GM18507 (cell line): ENCODE data around the gene ZNF273.
"Not testable (repeated sequence)": the region's sequence is repeated elsewhere in the genome, so short reads cannot be mapped to it uniquely, and the experiment has no call there.

ENCODE experiments used
- DNase-seq: peaks from one replicate; pipeline ENCODE4 v3.0.0; 2011; ENCODE audit warnings: low read depth; ENCODE audit not compliant: insufficient read length; ENCODE audit errors: extremely low spot score
- FAIRE-seq: peaks from 2 replicates; lab custom pipeline; 2011; peaks lifted over from hg19 to GRCh38; lab: Jason Lieb, UNC

ZNF273 gene

GRCh38 chr7:64928252-64929187 is 25.4 kb downstream of the ZNF273 start:
- FAIRE-seq, DNase-seq: not testable (repeated sequence)

- DNase-seq = no peak
- FAIRE-seq = no peak
These were observed 31.4 kb downstream of the ZNF273 start for GRCh38 chr7:64934478-64934877.

DNA sequence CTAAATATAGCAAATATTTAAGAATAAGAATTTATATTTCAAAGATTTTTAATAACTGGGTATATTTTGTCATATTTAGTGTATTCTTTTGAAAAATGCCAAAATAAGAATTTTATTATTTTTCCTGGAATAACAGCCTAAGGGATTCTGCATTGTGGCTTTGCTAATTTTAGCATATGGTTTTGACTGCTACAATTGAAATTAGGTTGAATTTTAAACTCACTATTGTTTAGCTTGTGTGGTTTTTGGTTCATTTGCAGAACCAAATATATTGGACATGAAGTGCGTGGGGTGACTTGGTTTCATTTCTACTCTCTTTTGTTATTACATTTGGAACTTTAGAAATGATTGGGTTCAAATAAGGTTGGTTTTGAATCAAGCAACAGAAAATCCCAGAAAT is 35.5 kb downstream of the ZNF273 start:
- FAIRE-seq (no peak), DNase-seq (no peak)

DNA sequence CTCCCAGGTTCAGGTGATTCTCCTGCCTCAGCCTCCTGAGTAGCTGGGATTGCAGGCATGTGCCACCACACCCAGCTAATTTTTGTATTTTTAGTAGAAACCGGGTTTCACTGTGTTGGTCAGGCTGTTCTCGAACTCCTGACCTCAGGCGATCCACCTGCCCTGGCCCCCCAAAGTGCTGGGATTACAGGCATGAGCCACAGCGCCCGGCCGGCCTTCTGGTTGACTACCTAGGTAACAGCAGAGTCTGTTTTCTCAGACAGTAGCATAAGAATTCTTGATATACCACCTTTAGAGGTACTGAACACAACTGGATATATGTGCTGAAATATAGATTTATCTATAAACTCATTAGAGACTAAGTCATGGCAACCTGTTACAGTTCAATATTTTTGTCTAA is 36.9 kb downstream of the ZNF273 start:
- not testable (repeated sequence) for FAIRE-seq, DNase-seq

DNA sequence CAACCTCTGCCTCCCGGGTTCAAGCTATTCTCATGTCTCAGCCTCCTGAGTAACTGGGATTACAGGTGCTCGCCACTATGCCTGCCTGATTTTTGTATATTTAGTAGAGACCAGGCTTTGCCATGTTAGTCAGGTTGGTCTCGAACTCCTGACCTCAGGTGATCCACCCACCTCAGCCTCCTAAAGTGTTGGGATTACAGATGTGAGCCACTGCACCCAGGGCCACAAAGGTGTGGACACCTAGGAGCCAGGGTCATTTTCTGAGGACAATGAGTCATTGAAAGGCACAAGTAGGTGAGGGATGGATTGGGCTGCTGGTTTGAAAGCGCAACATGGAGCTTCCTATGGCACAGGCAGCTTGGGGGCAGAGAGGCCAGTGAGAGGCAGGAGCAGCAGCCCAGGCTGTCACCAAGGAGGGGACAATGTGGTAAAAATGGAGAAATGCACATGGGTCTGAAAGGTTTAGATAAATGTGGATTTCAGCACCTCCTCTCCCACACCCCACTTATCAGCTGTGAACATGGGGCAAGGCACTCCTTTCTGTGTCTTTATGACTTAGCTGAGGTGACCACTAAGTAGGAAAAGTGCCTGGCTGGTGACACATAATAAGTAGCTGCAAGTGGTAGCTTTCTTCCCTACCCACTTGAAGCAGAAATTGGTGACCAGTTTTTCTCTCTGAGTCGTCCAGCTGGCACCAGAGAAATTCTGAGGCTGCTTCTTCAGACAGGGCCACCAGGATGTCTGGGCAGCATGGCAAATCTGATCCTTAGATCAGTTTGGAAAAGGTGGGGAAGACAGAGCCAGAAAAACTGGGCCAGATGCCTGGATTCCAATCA is 41.8 kb downstream of the ZNF273 start:
- not testable (repeated sequence) for FAIRE-seq, DNase-seq

GRCh38 chr7:64945503-64946175 is 42.6 kb downstream of the ZNF273 start:
- no peak for FAIRE-seq

GRCh38 chr7:64946772-64947171 is 43.7 kb downstream of the ZNF273 start:
- no peak for FAIRE-seq
- no peak for DNase-seq

More at GRCh38 chr7:64945503-64946175, 42.6 kb downstream of the ZNF273 start:
- no peak for DNase-seq

DNA sequence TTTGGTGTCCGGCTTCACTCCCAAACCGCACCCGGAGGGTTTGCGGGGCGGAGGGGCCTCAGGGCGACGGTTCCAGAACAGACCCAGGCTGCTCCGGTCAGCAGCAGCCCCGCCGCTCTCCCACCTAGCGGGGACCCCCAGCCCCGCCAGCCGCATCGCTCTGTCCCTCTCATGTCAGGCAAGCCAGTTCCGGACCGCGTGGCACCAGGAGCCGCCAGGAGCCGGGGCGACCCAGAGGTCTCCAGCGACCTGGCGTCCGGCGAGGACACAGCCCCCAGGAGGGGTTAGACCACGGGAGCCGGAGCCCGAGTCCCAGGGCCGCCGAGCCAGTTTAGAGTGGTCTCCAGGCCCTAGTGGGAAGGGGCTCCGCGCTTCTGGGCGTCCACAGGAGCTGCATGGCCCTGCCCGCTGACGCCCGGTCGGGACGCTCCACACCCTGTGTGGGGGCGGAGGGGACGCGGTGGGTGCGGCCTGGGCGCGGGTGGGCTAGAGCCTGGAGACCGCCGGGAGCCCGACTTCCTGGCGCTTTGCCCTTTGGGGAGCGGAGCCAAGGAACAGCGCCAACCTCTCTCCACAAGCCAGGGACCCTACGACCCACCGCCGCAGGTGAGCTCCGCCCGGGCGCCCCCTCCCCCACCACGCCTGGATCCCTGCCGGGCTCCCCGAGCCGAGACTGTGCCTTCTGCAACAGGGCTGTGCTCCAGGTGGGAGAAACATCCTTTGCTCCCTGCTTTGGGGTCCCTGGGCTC is 44.4 kb downstream of the ZNF273 start:
- DNase-seq = no peak
- no peak for FAIRE-seq

DNA sequence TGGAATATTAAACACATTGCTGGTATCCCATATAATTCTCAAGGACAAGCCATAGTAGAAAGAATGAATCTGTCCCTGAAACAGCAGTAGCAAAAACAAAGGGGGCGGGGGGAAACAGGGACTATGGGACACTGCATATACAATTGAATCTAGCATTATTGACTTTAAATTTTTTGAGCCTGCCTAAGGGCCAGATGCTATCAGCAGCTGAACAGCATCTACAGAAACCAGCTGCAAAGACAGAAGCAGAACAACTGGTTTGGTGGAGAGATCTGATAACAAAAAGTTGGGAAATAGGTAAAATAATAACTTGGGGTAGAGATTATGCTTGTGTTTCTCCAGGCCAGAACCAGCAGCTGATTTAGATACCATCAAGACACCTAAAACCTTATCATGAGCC is 45.7 kb downstream of the ZNF273 start:
- not testable (repeated sequence) for FAIRE-seq, DNase-seq

DNA sequence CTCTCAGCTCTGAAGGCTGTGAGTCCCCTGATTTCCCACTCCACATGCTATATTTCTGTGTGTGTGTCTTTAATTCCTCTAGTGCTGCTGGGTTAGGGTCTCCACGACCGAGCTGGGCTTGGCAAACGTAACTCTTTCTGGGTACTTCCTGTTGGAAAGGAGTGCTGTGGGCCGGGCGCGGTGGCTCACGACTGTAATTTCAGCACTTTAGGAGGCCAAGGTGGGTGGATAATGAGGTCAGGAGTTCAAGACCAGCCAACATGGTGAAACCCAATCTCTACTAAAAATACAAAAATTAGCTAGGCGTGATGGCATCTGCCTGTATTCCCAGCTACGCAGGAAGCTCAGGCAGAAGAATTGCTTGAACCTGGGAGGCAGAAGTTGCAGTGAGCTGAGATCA is 47.6 kb downstream of the ZNF273 start:
- not testable (repeated sequence) for FAIRE-seq, DNase-seq

DNA sequence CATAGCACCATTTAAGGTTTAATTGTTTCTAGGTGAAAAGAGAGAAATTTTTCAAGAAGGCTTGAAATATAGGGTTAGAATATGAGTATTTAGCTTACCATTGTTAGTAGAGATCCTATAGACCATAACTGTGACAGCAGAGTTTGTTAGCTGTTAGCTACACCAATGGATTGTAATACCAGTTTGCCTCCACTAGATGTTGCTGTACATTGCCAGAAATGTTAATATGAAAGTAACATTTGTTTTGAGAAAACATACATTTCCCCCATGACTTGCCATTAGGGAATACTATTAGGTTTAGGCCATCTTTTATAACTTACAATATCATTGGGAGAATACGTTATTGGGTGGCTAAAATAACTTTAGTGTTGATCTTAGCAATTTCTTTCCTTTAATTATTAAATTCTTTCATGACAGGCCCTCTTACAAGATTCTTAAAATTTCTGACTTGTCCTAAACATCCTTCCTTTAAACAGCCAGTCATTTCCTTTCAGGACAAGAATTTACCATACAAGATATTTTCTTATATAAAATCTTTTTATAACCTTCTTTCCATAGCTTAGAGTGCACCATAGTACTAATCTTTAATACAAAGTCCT is 48.3 kb downstream of the ZNF273 start:
- peak; percentile 17 for DNase-seq
- no peak for FAIRE-seq

GRCh38 chr7:64959072-64959747 is 56.1 kb downstream of the ZNF273 start:
- no peak for DNase-seq
- no peak for FAIRE-seq

GRCh38 chr7:64965594-64965993 is 62.5 kb downstream of the ZNF273 start:
- DNase-seq = no peak
- FAIRE-seq = no peak

- DNase-seq = no peak
- no peak for FAIRE-seq
These were observed 75.6 kb downstream of the ZNF273 start for GRCh38 chr7:64978497-64979203.
